ENCODE results near the gene FUT3. TPM values are rescaled to one million over a fixed set of nuclear protein-coding genes. Genes with fewer than 3 reads are reported as not detected.

The FUT3 gene
- total and polyA plus RNA-seq, 9 of the 15 experiments (the other 6 are each of a cell fraction or from before 2014, with no cell fraction given): 0.09 TPM; not detected in 8

DNA sequence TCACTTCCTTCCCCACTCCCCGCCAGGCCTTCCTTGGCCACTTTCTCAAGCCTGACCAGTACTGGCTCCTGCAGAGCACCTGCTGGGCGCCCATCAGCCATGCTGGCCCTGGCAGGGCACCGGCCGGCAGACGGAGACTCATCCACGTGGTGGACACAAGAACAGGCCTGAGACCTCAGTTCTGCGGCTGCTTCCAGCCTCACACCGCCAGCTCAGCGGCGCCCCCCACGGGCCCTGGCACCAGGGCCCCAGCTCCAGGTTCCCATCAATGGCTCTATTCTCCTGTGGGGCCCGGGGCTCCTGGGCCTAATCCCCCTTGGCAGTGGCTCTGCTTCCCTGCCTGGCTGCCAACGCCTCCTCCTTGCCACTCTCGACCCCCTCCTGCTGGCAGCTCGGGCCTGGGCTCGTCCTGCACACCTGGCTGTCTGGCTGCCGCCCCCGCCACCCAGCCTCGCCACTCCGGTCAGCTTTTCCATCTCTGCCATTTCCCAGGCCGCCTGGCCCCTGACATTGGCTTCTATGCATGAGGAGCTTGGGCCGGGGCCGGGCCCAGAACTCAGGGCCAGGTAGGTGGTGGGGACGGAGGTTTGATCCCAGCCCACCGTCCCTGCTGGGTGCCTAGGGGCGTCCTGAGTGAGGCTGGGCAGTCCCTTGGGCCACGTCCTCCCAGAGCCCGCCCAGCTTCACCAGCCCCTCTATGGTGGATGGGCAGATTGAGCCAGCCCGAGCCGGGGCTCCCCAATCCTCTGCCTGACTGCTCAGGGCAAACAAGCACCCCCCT lies 46.1 kb upstream of the FUT3 start (continued):
- TF ChIP-seq PCBP1 (IDR thresholded peaks at IDR 0.05; ENCODE audit: low read depth, low read length, poor library complexity, severe bottlenecking) (peak; percentile 33), BACH1 (tag; IDR thresholded peaks at IDR 0.05) (no peak), RBFOX2 (IDR thresholded peaks at IDR 0.05; ENCODE audit: low read depth, low read length) (peak; percentile 62), POLR2G (IDR thresholded peaks at IDR 0.05; ENCODE audit: low read depth, low read length) (peak; percentile 67), SNIP1 (IDR thresholded peaks at IDR 0.05; ENCODE audit: low read depth) (no peak)
- TF ChIP-seq, protein P1, sequence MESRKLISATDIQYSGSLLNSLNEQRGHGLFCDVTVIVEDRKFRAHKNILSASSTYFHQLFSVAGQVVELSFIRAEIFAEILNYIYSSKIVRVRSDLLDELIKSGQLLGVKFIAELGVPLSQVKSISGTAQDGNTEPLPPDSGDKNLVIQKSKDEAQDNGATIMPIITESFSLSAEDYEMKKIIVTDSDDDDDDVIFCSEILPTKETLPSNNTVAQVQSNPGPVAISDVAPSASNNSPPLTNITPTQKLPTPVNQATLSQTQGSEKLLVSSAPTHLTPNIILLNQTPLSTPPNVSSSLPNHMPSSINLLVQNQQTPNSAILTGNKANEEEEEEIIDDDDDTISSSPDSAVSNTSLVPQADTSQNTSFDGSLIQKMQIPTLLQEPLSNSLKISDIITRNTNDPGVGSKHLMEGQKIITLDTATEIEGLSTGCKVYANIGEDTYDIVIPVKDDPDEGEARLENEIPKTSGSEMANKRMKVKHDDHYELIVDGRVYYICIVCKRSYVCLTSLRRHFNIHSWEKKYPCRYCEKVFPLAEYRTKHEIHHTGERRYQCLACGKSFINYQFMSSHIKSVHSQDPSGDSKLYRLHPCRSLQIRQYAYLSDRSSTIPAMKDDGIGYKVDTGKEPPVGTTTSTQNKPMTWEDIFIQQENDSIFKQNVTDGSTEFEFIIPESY (CRISPR knock-in tag; IDR thresholded peaks at IDR 0.05): peak; percentile 94
- TF ChIP-seq, protein P2, sequence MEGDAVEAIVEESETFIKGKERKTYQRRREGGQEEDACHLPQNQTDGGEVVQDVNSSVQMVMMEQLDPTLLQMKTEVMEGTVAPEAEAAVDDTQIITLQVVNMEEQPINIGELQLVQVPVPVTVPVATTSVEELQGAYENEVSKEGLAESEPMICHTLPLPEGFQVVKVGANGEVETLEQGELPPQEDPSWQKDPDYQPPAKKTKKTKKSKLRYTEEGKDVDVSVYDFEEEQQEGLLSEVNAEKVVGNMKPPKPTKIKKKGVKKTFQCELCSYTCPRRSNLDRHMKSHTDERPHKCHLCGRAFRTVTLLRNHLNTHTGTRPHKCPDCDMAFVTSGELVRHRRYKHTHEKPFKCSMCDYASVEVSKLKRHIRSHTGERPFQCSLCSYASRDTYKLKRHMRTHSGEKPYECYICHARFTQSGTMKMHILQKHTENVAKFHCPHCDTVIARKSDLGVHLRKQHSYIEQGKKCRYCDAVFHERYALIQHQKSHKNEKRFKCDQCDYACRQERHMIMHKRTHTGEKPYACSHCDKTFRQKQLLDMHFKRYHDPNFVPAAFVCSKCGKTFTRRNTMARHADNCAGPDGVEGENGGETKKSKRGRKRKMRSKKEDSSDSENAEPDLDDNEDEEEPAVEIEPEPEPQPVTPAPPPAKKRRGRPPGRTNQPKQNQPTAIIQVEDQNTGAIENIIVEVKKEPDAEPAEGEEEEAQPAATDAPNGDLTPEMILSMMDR (IDR thresholded peaks at IDR 0.05 in 2 of 3, conservative IDR thresholded peaks at IDR 0.05 in 1 of 3; ENCODE audit: insufficient read depth in 2 of 3, low read depth in 1 of 3, low read length in 3 of 3): peak; percentile 35 to 42 (median 37); a peak in 4 of 6 replicates

Data from K562 (cell line).